ENCODE measurements around the gene BRD9.
"Not testable (repeated sequence)": the region's sequence is repeated elsewhere in the genome, so short reads cannot be mapped to it uniquely, and the experiment has no call there.

The BRD9 gene

GRCh38 chr5:922436-923280 lies 30.1 kb upstream of the BRD9 start:
- DNase-seq, result no peak

- DNase-seq, result no peak
These were observed 29.1 kb upstream of the BRD9 start for GRCh38 chr5:921456-922435.

GRCh38 chr5:920321-920720 lies 27.7 kb upstream of the BRD9 start:
- DNase-seq, result no peak

GRCh38 chr5:919356-920000 lies 26.9 kb upstream of the BRD9 start:
- DNase-seq, result no peak

GRCh38 chr5:918717-919116 lies 26.1 kb upstream of the BRD9 start:
- DNase-seq, result not testable (repeated sequence)

- DNase-seq, result no peak
These were observed 24.1 kb upstream of the BRD9 start for GRCh38 chr5:916441-917293.

GRCh38 chr5:915946-916345 lies 23.3 kb upstream of the BRD9 start:
- no peak for DNase-seq

GRCh38 chr5:915346-915745 lies 22.7 kb upstream of the BRD9 start:
- DNase-seq, result not testable (repeated sequence)

- DNase-seq, result no peak
These were observed 22.0 kb upstream of the BRD9 start for GRCh38 chr5:914612-915011.

- DNase-seq, result no peak
These were observed 21.6 kb upstream of the BRD9 start for GRCh38 chr5:914174-914573.

GRCh38 chr5:912280-913091 lies 19.9 kb upstream of the BRD9 start:
- DNase-seq, result no peak

- DNase-seq, result no peak
These were observed 19.0 kb upstream of the BRD9 start for GRCh38 chr5:911601-912000.

GRCh38 chr5:910769-911160 lies 18.2 kb upstream of the BRD9 start:
- no peak for DNase-seq

- DNase-seq, result no peak
These were observed 17.6 kb upstream of the BRD9 start for GRCh38 chr5:909994-910768.

GRCh38 chr5:909086-909485 lies 16.5 kb upstream of the BRD9 start:
- DNase-seq, result no peak

GRCh38 chr5:908172-908571 lies 15.6 kb upstream of the BRD9 start:
- DNase-seq, result no peak

- DNase-seq, result no peak
These were observed 14.8 kb upstream of the BRD9 start for GRCh38 chr5:907366-907910.

GRCh38 chr5:905139-905642 lies 12.6 kb upstream of the BRD9 start:
- no peak for DNase-seq

GRCh38 chr5:903756-904096 lies 11.1 kb upstream of the BRD9 start:
- DNase-seq, result no peak
